Measurements from ENCODE around the gene SPSB2.

DNA sequence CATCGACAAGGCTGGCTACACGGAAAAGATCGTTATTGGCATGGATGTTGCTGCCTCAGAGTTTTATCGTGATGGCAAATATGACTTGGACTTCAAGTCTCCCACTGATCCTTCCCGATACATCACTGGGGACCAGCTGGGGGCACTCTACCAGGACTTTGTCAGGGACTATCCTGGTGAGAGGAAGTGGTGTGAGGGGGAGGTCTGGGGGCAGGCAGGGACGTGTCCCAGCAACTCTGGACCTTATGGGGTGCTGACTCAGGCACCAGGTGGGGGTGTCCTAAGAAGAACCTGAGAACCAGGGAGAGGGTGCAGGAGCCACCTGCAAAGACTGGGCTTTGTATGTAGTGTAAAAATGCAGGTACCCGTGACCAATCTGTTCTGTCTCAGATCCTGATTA, 46.5 kb upstream of the SPSB2 start:
- TF ChIP-seq POLR2A (IDR thresholded peaks at IDR 0.05) = no peak
- TF ChIP-seq, protein P1, sequence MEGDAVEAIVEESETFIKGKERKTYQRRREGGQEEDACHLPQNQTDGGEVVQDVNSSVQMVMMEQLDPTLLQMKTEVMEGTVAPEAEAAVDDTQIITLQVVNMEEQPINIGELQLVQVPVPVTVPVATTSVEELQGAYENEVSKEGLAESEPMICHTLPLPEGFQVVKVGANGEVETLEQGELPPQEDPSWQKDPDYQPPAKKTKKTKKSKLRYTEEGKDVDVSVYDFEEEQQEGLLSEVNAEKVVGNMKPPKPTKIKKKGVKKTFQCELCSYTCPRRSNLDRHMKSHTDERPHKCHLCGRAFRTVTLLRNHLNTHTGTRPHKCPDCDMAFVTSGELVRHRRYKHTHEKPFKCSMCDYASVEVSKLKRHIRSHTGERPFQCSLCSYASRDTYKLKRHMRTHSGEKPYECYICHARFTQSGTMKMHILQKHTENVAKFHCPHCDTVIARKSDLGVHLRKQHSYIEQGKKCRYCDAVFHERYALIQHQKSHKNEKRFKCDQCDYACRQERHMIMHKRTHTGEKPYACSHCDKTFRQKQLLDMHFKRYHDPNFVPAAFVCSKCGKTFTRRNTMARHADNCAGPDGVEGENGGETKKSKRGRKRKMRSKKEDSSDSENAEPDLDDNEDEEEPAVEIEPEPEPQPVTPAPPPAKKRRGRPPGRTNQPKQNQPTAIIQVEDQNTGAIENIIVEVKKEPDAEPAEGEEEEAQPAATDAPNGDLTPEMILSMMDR (IDR thresholded peaks at IDR 0.05) = no peak

Data from esophagus squamous epithelium (tissue), 4 donors.